SK-N-SH treated with all-trans-retinoic acid at 6 μM for 48 hours (cell line): ENCODE results near the gene LRRC73.
"Not testable (repeated sequence)": the region's sequence is repeated elsewhere in the genome, so short reads cannot be mapped to it uniquely, and the experiment has no call there.

Experiments used
- ARNTL ChIP-seq: fragments of 450-650 bp; formaldehyde crosslinking; IDR thresholded peaks from 2 replicates; pipeline ENCODE4 v1.5.0; 2020; ENCODE audit warnings: low read depth, mild to moderate bottlenecking, moderate library complexity, borderline replicate concordance
- BACH2 ChIP-seq: fragments of 250-450 bp; sonication (Bioruptor Pico); IDR thresholded peaks from 2 replicates; pipeline ENCODE4 v1.9.0; 2021; ENCODE audit warnings: mild to moderate bottlenecking, borderline replicate concordance
- CSRNP3 ChIP-seq: fragments of 250-450 bp; sonication (Bioruptor Pico); IDR thresholded peaks from 2 replicates; pipeline ENCODE4 v1.5.1; 2021; ENCODE audit warnings: mild to moderate bottlenecking, moderate library complexity
- OSR1 ChIP-seq: fragments of 250-450 bp; sonication (Bioruptor Pico); IDR thresholded peaks from 2 replicates; pipeline ENCODE4 v1.8.0; 2022; ENCODE audit warnings: moderate library complexity, mild to moderate bottlenecking, inconsistent platforms
- PATZ1 ChIP-seq: fragments of 250-450 bp; sonication (Bioruptor Pico); IDR thresholded peaks from 2 replicates; pipeline ENCODE4 v1.8.0; 2020; ENCODE audit warnings: mild to moderate bottlenecking, moderate library complexity, borderline replicate concordance
- PPARA ChIP-seq: fragments of 250-450 bp; sonication (Bioruptor Pico); IDR thresholded peaks from 2 replicates; pipeline ENCODE4 v1.5.0; 2020; ENCODE audit warnings: mild to moderate bottlenecking, borderline replicate concordance
- SNAI2 ChIP-seq: fragments of 250-450 bp; sonication (Bioruptor Pico); IDR thresholded peaks from 2 replicates; pipeline ENCODE4 v1.5.0; 2020; ENCODE audit warnings: mild to moderate bottlenecking, moderate library complexity
- TCF4 ChIP-seq: fragments of 250-450 bp; sonication (Bioruptor Pico); IDR thresholded peaks from 2 replicates; pipeline ENCODE4 v1.8.0; 2021; ENCODE audit warnings: mild to moderate bottlenecking, moderate library complexity, borderline replicate concordance
- TSHZ2 ChIP-seq: fragments of 250-450 bp; sonication (Bioruptor Pico); IDR thresholded peaks from 2 replicates; pipeline ENCODE4 v1.5.0; 2020; ENCODE audit warnings: mild to moderate bottlenecking, moderate library complexity
- ZFP30 ChIP-seq: fragments of 450-650 bp; formaldehyde crosslinking; IDR thresholded peaks from 2 replicates; pipeline ENCODE4 v1.5.0; 2022; ENCODE audit warnings: mild to moderate bottlenecking, moderate library complexity
- ZNF70 ChIP-seq: fragments of 450-650 bp; formaldehyde crosslinking; IDR thresholded peaks from 2 replicates; pipeline ENCODE4 v1.5.0; 2020; ENCODE audit warnings: mild to moderate bottlenecking, moderate library complexity
- ZNF8 ChIP-seq: fragments of 450-650 bp; formaldehyde crosslinking; IDR thresholded peaks from 2 replicates; pipeline ENCODE4 v1.5.0; 2020; ENCODE audit warnings: mild to moderate bottlenecking, moderate library complexity

- TF ChIP-seq PATZ1 (CRISPR knock-in tag); TCF4 (CRISPR knock-in tag); SNAI2; TSHZ2 (CRISPR knock-in tag); BACH2 (CRISPR knock-in tag); ZNF8 (CRISPR knock-in tag); ARNTL (CRISPR knock-in tag); ZFP30 (CRISPR knock-in tag); ZNF70 (CRISPR knock-in tag); CSRNP3; OSR1 (CRISPR knock-in tag); PPARA: not testable (repeated sequence)
Observed at GRCh38 chr6:43467265-43467664, 42.9 kb downstream of the LRRC73 start.
